ENCODE measurements around the gene CTDSP1.
A peak's percentile ranks its signal among the peaks of the same experiment; 100 is the strongest.

Gene CTDSP1

GRCh38 chr2:218394298-218395089 lies 5.2 kb upstream of the CTDSP1 start:
- no peak overlapping the region for H3K4me3 ChIP-seq (ENCODE audit: control insufficient read depth, low read depth, low read length)
- no peak for DNase-seq (ENCODE audit: low read depth)
- no peak for TF ChIP-seq CTCF (conservative IDR thresholded peaks at IDR 0.05; ENCODE audit: control insufficient read depth, insufficient read depth, low read depth, low read length)

GRCh38 chr2:218395090-218395444 lies 4.6 kb upstream of the CTDSP1 start:
- DNase-seq (ENCODE audit: low read depth), result no peak
- no peak for TF ChIP-seq CTCF (conservative IDR thresholded peaks at IDR 0.05; ENCODE audit: control insufficient read depth, insufficient read depth, low read depth, low read length)
- no peak overlapping the region for H3K4me3 ChIP-seq (ENCODE audit: control insufficient read depth, low read depth, low read length)

GRCh38 chr2:218395456-218395825 lies 4.2 kb upstream of the CTDSP1 start:
- DNase-seq (ENCODE audit: low read depth), result no peak
- no peak for TF ChIP-seq CTCF (conservative IDR thresholded peaks at IDR 0.05; ENCODE audit: control insufficient read depth, insufficient read depth, low read depth, low read length)
- peak overlapping the region; percentile 79 for H3K4me3 ChIP-seq (ENCODE audit: control insufficient read depth, low read depth, low read length)

- DNase-seq (ENCODE audit: low read depth), result peak; percentile 95
- H3K4me3 ChIP-seq (ENCODE audit: control insufficient read depth, low read depth, low read length), result peak overlapping the region; percentile 79
- peak; percentile 47 for TF ChIP-seq CTCF (conservative IDR thresholded peaks at IDR 0.05; ENCODE audit: control insufficient read depth, insufficient read depth, low read depth, low read length)
Observed at GRCh38 chr2:218395826-218396687, 3.6 kb upstream of the CTDSP1 start.

- peak overlapping the region; percentile 79 for H3K4me3 ChIP-seq (ENCODE audit: control insufficient read depth, low read depth, low read length)
- TF ChIP-seq CTCF (conservative IDR thresholded peaks at IDR 0.05; ENCODE audit: control insufficient read depth, insufficient read depth, low read depth, low read length), result no peak
- peak; percentile 67 for DNase-seq (ENCODE audit: low read depth)
Observed at GRCh38 chr2:218396688-218397462, 2.8 kb upstream of the CTDSP1 start.

GRCh38 chr2:218397463-218397819 lies 2.2 kb upstream of the CTDSP1 start:
- TF ChIP-seq CTCF (conservative IDR thresholded peaks at IDR 0.05; ENCODE audit: control insufficient read depth, insufficient read depth, low read depth, low read length), result no peak
- peak overlapping the region; percentile 79 for H3K4me3 ChIP-seq (ENCODE audit: control insufficient read depth, low read depth, low read length)
- no peak for DNase-seq (ENCODE audit: low read depth)
